ENCODE results near the gene HBA1.
A peak's percentile ranks its signal among the peaks of the same experiment; 100 is the strongest.
"Not testable (repeated sequence)": the region's sequence is repeated elsewhere in the genome, so short reads cannot be mapped to it uniquely, and the experiment has no call there.

The HBA1 gene

GRCh38 chr16:176477-177382, at the start of gene HBA1:
TSS of gene HBA1 (plus strand) at chr16:176680. CDS start at chr16:176717, 37 bp downstream.
- not testable (repeated sequence) for H3K4me1 ChIP-seq (ENCODE audit: insufficient read depth, low read length); H3K4me3 ChIP-seq (ENCODE audit: low read length)
- H3K27me3 ChIP-seq (ENCODE audit: insufficient read depth, low read length), result peaks cover 38% of the 10 kb centered on the region

GRCh38 chr16:129075-129474, 47.4 kb upstream of the HBA1 start:
- Histone ChIP-seq H3K9me3 (ENCODE audit: low read length) (peaks cover 2% of the 10 kb centered on the region), H3K4me3 (ENCODE audit: low read length) (no peak overlapping the region), H3K36me3 (ENCODE audit: insufficient read depth, low read length) (no peaks in the 10 kb centered on the region), H3K27me3 (ENCODE audit: insufficient read depth, low read length) (no peaks in the 10 kb centered on the region), H2AFZ (ENCODE audit: low read depth, low read length) (no peak overlapping the region), H3K4me1 (ENCODE audit: insufficient read depth, low read length) (no peaks in the 10 kb centered on the region)

More at GRCh38 chr16:176477-177382, at the start of gene HBA1:
- not testable (repeated sequence) for H2AFZ ChIP-seq (ENCODE audit: low read depth, low read length); H3K36me3 ChIP-seq (ENCODE audit: insufficient read depth, low read length); H3K9me3 ChIP-seq (ENCODE audit: low read length)

- no peaks in the 10 kb centered on the region for H3K27me3 ChIP-seq (ENCODE audit: insufficient read depth, low read length)
- H3K36me3 ChIP-seq (ENCODE audit: insufficient read depth, low read length), result no peaks in the 10 kb centered on the region
- no peak overlapping the region for H3K4me3 ChIP-seq (ENCODE audit: low read length)
- no peak overlapping the region for H2AFZ ChIP-seq (ENCODE audit: low read depth, low read length)
- peaks cover 2% of the 10 kb centered on the region for H3K9me3 ChIP-seq (ENCODE audit: low read length)
- no peaks in the 10 kb centered on the region for H3K4me1 ChIP-seq (ENCODE audit: insufficient read depth, low read length)
Measured at GRCh38 chr16:130533-131173, 45.8 kb upstream of the HBA1 start.

GRCh38 chr16:132120-132519, 44.4 kb upstream of the HBA1 start:
- Histone ChIP-seq H3K36me3 (ENCODE audit: insufficient read depth, low read length) (no peaks in the 10 kb centered on the region), H2AFZ (ENCODE audit: low read depth, low read length) (no peak overlapping the region), H3K27me3 (ENCODE audit: insufficient read depth, low read length) (no peaks in the 10 kb centered on the region), H3K4me1 (ENCODE audit: insufficient read depth, low read length) (no peaks in the 10 kb centered on the region), H3K4me3 (ENCODE audit: low read length) (no peak overlapping the region), H3K9me3 (ENCODE audit: low read length) (peaks cover 2% of the 10 kb centered on the region)

- peaks cover 2% of the 10 kb centered on the region for H3K9me3 ChIP-seq (ENCODE audit: low read length)
- H3K27me3 ChIP-seq (ENCODE audit: insufficient read depth, low read length), result no peaks in the 10 kb centered on the region
- no peaks in the 10 kb centered on the region for H3K36me3 ChIP-seq (ENCODE audit: insufficient read depth, low read length)
- no peak overlapping the region for H3K4me3 ChIP-seq (ENCODE audit: low read length)
- no peaks in the 10 kb centered on the region for H3K4me1 ChIP-seq (ENCODE audit: insufficient read depth, low read length)
- H2AFZ ChIP-seq (ENCODE audit: low read depth, low read length), result no peak overlapping the region
Measured at GRCh38 chr16:133716-134115, 42.8 kb upstream of the HBA1 start.

- Histone ChIP-seq H3K4me3 (ENCODE audit: low read length) (peak overlapping the region; percentile 83), H3K4me1 (ENCODE audit: insufficient read depth, low read length) (no peaks in the 10 kb centered on the region), H3K27me3 (ENCODE audit: insufficient read depth, low read length) (no peaks in the 10 kb centered on the region), H3K36me3 (ENCODE audit: insufficient read depth, low read length) (no peaks in the 10 kb centered on the region), H3K9me3 (ENCODE audit: low read length) (no peaks in the 10 kb centered on the region), H2AFZ (ENCODE audit: low read depth, low read length) (peak overlapping the region; percentile 96)
Measured at GRCh38 chr16:138049-138417, 38.4 kb upstream of the HBA1 start.

- Histone ChIP-seq H3K4me1 (ENCODE audit: insufficient read depth, low read length) (no peaks in the 10 kb centered on the region), H3K9me3 (ENCODE audit: low read length) (no peaks in the 10 kb centered on the region), H3K4me3 (ENCODE audit: low read length) (no peak overlapping the region), H3K27me3 (ENCODE audit: insufficient read depth, low read length) (no peaks in the 10 kb centered on the region), H2AFZ (ENCODE audit: low read depth, low read length) (no peak overlapping the region), H3K36me3 (ENCODE audit: insufficient read depth, low read length) (no peaks in the 10 kb centered on the region)
Measured at GRCh38 chr16:140175-140857, 36.2 kb upstream of the HBA1 start.

- Histone ChIP-seq H3K27me3 (ENCODE audit: insufficient read depth, low read length) (no peaks in the 10 kb centered on the region), H3K4me3 (ENCODE audit: low read length) (no peak overlapping the region), H3K4me1 (ENCODE audit: insufficient read depth, low read length) (no peaks in the 10 kb centered on the region), H3K9me3 (ENCODE audit: low read length) (no peaks in the 10 kb centered on the region), H3K36me3 (ENCODE audit: insufficient read depth, low read length) (no peaks in the 10 kb centered on the region), H2AFZ (ENCODE audit: low read depth, low read length) (no peak overlapping the region)
Measured at GRCh38 chr16:142405-142967, 34.0 kb upstream of the HBA1 start.

- Histone ChIP-seq H2AFZ (ENCODE audit: low read depth, low read length) (no peak overlapping the region), H3K27me3 (ENCODE audit: insufficient read depth, low read length) (no peaks in the 10 kb centered on the region), H3K4me3 (ENCODE audit: low read length) (no peak overlapping the region), H3K4me1 (ENCODE audit: insufficient read depth, low read length) (no peaks in the 10 kb centered on the region), H3K36me3 (ENCODE audit: insufficient read depth, low read length) (no peaks in the 10 kb centered on the region), H3K9me3 (ENCODE audit: low read length) (no peaks in the 10 kb centered on the region)
Measured at GRCh38 chr16:143047-143446, 33.4 kb upstream of the HBA1 start.

- Histone ChIP-seq H3K4me3 (ENCODE audit: low read length) (no peak overlapping the region), H3K9me3 (ENCODE audit: low read length) (no peaks in the 10 kb centered on the region), H3K4me1 (ENCODE audit: insufficient read depth, low read length) (no peaks in the 10 kb centered on the region), H3K27me3 (ENCODE audit: insufficient read depth, low read length) (peaks cover 2% of the 10 kb centered on the region), H3K36me3 (ENCODE audit: insufficient read depth, low read length) (no peaks in the 10 kb centered on the region), H2AFZ (ENCODE audit: low read depth, low read length) (no peak overlapping the region)
Measured at GRCh38 chr16:143456-143855, 33.0 kb upstream of the HBA1 start.

- no peak overlapping the region for H3K4me3 ChIP-seq (ENCODE audit: low read length)
- no peaks in the 10 kb centered on the region for H3K9me3 ChIP-seq (ENCODE audit: low read length)
- H3K36me3 ChIP-seq (ENCODE audit: insufficient read depth, low read length), result no peaks in the 10 kb centered on the region
- H3K4me1 ChIP-seq (ENCODE audit: insufficient read depth, low read length), result no peaks in the 10 kb centered on the region
- H3K27me3 ChIP-seq (ENCODE audit: insufficient read depth, low read length), result peaks cover 10% of the 10 kb centered on the region
- H2AFZ ChIP-seq (ENCODE audit: low read depth, low read length), result no peak overlapping the region
Measured at GRCh38 chr16:144797-145252, 31.7 kb upstream of the HBA1 start.

- H3K36me3 ChIP-seq (ENCODE audit: insufficient read depth, low read length), result no peaks in the 10 kb centered on the region
- no peak overlapping the region for H2AFZ ChIP-seq (ENCODE audit: low read depth, low read length)
- H3K4me1 ChIP-seq (ENCODE audit: insufficient read depth, low read length), result no peaks in the 10 kb centered on the region
Measured at GRCh38 chr16:146646-147045, 29.8 kb upstream of the HBA1 start.

More at GRCh38 chr16:146646-147045, 29.8 kb upstream of the HBA1 start:
- Histone ChIP-seq H3K27me3 (ENCODE audit: insufficient read depth, low read length) (peaks cover 18% of the 10 kb centered on the region), H3K9me3 (ENCODE audit: low read length) (no peaks in the 10 kb centered on the region), H3K4me3 (ENCODE audit: low read length) (no peak overlapping the region)

Data from neuron (in vitro differentiated cells).